Inflammatory macrophage treated with lipopolysaccharide for 4 hours (primary cell): ENCODE data around the gene ITGA1.
"Not testable (repeated sequence)": the region's sequence is repeated elsewhere in the genome, so short reads cannot be mapped to it uniquely, and the experiment has no call there.

Experiments used
- DNase-seq: peaks from one replicate; pipeline ENCODE4 v3.0.0-alpha.2; 2020

ITGA1 gene

DNA sequence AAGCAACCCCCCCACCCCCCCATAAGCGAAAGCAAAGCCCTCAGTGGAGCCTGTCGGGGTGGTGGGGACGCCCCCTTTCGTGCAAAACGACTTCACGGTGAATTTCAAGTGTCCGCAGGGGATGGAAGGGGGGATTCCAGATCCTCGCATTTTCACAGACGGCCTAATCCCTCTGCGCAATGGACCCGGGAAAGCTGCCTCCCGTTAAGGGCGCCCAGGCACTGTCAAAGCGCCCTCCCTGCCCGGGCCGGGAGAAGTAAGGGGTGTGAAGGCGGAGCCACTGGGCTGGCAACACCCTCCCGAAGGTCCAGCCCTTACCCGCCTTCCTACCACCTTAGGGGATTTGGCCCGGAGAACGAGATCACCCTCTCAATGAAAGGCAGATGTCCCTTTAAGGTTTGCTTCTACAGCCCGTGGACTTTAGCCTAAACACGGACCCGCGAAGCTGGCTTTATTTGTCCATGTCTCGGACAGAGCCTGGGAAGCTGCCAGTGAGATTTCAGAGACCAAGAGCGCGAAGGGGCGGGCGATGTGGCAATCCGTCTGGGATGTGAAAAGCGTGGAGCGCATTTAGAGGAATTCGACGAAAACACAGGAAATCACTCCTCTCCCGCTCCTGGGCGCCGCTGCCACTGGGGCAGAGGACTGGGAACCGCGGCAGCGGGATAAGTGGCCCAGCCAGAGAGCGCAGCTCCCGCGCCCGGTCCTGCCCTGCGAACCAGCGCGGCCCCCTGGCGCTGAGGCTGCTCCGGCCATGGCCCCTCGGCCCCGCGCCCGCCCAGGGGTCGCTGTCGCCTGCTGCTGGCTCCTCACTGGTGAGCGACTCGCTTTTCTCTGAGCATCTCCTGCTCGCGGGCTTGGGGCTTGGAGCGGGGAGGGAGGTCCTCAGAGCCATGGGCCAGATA is at the start of gene ITGA1, which contains the start of gene PELO:
Gene ITGA1, plus strand, starts transcription at position 317 of the 905 bp plus-strand sequence. Its CDS starts 438 bp downstream, at position 755.
Gene PELO, plus strand, starts transcription at position 317 of the 905 bp plus-strand sequence. CDS start 12,479 bp downstream, outside the sequence.
- peak; percentile 46 for DNase-seq

DNA sequence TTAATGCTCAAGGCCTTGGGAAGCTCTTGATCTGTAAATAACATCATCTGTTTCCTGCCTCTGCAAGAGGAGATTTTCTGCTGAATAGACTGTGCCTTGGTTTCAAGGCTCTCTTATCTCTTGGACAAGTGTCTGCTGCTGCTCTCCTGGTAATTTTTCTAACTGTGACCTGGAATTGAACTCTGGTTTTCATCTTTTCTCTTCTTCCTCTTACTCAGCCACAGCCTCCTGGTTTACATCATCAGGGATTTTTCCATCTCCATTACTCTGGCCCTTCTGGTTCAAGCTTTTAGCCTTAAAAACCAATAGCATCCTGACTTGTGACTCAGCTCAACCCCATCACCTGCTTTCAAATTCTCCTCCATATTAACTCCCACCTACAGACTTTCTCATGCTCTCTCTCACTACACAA is 49.6 kb upstream of the ITGA1 start:
- peak; percentile 46 for DNase-seq

- peak; percentile 58 for DNase-seq
These were observed 47.7 kb upstream of the ITGA1 start for GRCh38 chr5:52740007-52740406.

- DNase-seq = no peak
These were observed 44.7 kb upstream of the ITGA1 start for GRCh38 chr5:52743012-52743411.

GRCh38 chr5:52743529-52743928 is 44.2 kb upstream of the ITGA1 start:
- no peak for DNase-seq

DNA sequence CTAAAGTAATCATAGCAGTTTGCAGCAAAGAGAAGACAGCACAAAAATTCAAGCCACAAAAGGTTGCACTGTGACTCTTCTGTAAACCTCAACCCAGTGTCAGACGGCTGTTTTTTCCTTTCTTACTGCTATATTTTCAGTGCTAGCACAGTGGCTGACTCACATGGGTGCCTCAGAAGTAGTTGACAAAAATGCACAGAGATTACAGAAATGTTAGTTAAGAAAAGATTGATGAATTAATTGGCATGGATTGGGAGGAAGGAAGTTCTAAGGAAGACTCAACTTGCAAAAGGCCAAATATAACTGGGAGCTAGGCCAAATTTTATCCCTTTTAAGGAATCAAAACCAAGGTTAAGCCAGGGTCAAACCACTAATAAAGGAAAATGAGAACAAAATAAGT is 43.7 kb upstream of the ITGA1 start:
- peak; percentile 14 for DNase-seq

- DNase-seq = not testable (repeated sequence)
These were observed 42.8 kb upstream of the ITGA1 start for GRCh38 chr5:52744867-52745458.

- no peak for DNase-seq
These were observed 41.2 kb upstream of the ITGA1 start for GRCh38 chr5:52746539-52746938.

- peak; percentile 45 for DNase-seq
These were observed 39.1 kb upstream of the ITGA1 start for GRCh38 chr5:52748590-52748989.

DNA sequence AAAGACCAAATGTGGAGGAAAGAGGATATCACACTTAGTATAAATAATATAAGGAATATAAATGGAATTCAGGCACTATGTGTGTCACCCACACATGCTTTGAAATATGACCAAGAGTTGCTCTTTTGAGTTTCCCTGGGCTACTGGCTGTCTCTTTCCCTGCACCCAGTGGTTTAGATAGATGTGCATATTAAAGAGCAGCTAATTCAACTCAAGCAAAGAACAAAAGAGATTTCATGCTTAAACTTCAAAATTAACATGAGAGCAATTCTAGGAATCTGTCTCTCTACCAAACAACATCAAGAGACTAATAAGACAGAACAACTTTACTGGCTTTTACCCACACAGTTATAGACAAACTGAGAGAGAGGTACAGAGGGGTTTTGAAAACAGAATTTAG is 38.0 kb upstream of the ITGA1 start:
- no peak for DNase-seq

DNA sequence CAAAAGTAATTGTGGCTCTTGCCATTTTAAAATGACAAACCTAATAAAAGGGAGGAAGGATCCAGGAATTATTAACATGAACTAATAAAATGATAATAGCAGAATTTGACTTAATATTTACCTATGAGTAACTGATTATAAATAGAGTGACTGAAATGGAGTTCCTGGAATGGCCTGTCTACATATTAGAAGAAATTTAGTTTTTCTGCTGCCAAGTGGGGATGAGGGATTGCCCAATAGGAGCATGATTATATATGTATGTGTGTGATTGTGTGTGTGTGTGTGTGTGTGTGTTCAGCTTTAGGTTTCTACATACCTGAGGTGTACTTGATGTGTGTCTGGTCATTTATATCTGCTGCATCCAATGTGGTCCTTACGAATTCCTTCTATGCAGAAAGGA is 36.6 kb upstream of the ITGA1 start:
- no peak for DNase-seq

DNA sequence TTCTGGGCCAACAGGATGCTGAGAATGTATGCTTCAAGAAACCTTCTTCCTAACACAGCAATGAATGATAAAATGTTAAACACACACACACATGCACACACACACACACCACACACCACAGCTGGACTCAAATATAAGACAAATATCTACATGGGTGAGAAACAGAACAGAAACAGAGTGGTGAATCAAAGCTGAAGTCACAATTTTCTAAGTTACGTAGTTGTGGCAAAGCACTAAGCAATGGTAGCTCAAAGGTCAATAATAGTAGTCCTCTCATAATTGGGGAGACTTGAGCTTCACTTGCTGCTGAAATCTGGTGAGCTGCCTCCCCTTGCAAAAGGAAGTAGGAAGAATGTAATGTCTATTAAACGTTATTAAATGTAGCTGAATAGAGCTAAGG is 33.7 kb upstream of the ITGA1 start:
- no peak for DNase-seq

GRCh38 chr5:52757527-52757926 is 30.2 kb upstream of the ITGA1 start:
- DNase-seq = no peak

DNA sequence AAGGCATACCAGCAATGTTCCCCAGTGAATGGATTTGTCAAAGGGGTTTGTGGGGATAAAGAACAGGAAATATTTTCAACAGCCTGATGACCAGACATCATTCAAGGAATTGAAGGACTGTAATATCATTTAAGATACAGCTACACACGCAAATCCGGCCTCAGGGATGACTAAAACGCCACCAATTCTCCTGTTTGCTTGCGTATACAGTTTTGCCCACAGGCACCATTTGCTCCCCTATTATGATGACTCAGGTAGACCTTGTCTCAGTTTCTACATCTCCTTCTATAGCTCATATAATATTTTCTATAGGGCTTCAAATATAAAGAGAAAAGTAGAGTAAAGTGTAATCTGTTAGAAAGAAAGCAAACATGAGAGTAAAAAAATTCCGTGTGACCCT is 29.7 kb upstream of the ITGA1 start:
- DNase-seq = no peak

DNA sequence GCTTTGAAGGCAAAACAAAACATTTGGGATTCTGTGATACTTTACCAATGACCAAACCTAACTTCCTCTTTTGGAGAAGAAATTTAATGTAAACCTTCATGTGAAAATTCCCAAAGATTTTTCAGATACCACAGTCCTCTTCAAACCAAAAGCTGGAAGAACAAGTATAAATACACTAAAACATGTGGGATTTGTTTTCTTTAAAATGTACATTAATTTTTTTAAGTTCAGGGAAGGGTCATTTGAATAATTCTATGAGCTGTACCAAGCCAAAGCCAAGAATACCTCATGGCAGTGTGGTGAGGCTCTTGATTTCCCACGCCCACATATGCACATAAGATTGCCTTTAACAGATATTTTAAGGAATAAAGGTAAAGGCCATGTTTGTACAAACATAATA is 28.4 kb upstream of the ITGA1 start:
- no peak for DNase-seq

DNA sequence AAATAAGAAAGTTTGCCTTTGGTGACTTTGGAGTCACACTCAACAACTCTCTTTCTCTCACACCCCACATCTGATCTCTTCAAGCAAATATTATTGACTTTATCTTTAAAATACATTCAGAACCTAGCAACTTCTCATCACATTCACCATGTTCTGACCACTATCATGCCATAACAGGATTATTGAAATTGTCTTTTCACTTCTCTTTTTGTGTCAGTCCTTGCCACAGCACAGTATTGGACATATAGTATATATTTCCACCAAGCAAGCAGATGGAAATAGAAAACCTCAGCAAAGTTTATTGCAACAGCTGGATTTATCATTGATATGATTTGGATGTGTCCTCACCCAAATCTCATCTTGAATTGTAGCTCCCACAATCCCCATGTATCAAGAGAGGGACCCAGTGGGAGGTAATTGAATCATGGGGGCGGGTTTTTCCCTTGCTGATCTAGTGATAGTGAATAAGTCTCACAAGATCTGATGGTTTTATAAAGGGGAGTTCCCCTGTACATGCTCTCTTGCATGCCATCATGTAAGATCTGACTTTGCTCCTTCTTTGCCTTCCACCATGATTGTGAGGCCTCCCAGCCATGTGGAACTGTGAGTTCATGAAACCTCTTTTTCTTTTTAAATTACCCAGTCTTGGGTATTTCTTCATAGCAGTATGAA is 26.9 kb upstream of the ITGA1 start:
- peak; percentile 78 for DNase-seq

DNA sequence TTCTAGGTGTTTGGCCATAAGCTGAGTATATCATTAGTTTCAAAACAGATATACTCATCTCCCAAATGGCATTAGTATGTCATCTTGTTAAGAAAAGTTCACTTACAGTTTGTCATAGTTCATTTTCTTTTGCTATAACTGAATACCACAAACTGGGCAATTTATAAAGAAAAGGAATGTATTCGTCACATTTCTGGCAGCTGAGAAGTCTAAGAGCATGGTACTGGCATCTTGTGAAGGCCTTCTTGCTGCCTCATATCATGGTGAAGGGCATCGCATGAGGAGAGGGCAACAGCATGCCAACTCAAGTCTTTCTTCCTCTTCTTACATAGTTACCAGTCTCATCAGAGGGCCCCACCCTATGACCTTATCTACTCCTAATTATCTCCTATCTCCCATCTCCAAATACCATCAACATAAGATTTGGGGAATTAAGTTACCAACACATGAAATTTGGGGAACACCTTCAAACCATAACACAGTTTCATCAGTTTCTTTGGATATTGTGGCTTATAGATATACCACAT is 20.4 kb upstream of the ITGA1 start:
- DNase-seq = no peak

DNA sequence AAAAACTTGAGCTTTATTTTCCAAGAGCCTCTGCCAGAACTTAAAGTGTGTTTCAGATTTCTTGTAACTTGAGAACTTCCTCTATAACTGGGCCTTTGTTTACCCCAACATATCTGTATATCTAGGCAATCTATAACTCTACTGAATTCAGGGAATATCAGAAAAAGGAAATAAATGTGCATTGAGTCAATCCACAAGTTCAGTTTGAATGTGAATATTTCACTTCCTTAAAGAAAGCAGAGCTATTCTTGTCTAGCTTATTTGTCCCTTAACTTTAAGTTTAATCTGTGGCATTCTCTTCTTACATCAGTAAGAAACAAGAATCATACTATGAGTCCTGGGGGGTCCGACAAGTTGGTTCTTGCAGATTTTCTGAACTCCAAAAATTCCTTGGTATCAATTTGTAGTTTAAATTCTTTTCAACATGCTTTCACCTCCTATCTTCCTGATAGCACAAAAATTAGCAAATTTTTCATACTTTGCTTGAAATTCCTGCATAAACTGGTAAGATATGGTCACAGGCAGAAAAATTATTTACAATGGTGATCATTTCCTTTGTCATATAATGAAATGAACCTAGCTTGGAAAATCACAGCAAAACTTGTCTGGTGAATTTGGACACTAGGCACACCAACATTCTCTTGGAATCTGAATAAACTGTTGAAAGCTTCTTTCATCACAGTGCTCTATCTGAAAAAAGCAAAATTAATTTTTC is 19.8 kb upstream of the ITGA1 start:
- DNase-seq = peak; percentile 35

DNA sequence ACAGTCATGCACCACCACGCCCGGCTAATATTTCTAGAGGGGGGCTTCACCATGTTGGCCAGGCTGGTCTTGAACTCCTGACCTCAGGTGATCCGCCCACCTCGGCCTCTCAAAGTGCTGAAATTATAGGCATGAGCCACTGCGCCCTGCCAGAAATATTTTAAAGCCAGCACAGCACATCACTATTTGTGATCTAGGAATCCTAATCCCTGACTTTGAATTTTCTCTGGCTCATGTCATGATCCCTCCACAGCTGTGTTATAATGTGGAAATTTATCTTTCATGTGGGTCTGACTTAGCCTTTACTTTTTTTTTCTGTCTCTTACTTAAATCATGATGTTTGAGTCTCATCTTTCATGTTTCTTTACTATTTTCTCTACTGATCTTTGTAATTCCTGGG is 18.7 kb upstream of the ITGA1 start:
- no peak for DNase-seq

DNA sequence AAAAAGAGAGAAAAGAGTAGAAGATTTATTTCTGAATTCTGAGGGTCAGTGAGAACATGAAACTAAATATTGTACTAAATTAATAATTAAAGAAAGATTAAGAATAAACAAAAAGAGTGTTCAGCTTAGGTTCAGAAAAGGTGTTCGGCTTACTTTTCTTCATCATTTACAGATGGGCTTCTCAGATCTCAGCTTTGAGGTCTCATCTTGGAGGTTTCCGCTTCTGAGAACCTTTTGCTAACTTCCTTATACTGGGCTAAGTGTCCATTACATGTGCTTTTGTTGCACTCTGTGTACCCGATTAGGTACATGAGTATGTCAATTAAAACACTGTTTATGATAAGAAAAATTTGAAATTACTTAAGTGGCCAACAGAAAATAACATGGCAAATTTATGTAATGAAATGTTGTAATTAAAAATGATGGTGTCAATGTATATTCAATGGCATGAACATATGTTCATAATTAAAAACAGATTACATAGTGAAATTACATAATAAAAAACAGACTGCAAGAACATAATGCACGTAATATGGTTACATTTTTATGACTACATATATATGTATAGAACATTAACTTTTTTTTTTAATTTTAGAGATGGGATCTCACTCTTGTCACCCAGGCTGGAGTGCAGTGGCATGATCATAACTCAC is 17.3 kb upstream of the ITGA1 start:
- no peak for DNase-seq

GRCh38 chr5:52771343-52772039 is 16.2 kb upstream of the ITGA1 start:
- DNase-seq = peak; percentile 26

DNA sequence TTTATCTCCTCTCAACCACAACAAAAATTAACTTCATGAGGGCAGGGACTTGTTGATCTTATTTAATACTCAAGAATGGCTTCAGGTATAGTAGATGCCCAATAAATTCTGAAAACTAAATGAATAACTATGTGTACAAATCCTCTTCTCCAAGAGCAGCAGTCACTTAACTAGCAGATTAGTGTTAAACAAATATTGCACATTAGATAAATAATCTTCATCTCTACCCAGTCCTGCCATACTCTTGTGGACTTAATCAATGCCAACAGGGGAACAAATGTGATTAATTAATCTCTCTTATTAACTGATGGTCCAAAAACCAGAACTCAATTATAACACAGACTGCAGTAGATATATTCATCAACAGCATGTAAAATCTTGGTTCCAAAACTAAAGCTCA is 15.0 kb upstream of the ITGA1 start:
- DNase-seq = no peak
